Transverse colon (tissue), 4 donors: ENCODE measurements around the gene OFD1. TPM values are rescaled to one million over a fixed set of nuclear protein-coding genes. Genes with fewer than 3 reads are reported as not detected.

ENCODE experiments used
- DNase-seq: peaks from one replicate; pipeline ENCODE4 v3.0.0-alpha.2; 2019
- H3K27ac ChIP-seq, 4 donors: fragments of 200-600 bp; sonication (generic); 2 replicates each; pipeline ENCODE4 v1.5.1; 2016 to 2018; ENCODE audit warnings: inconsistent platforms in 4 of 4
- H3K27me3 ChIP-seq: fragments of 200-600 bp; sonication (generic); 2 replicates; pipeline ENCODE4 v1.5.1; 2017; ENCODE audit warnings: inconsistent platforms
- H3K36me3 ChIP-seq, 4 donors: fragments of 200-600 bp; sonication (generic); 2 replicates each; pipeline ENCODE4 v1.5.1; 2017 to 2019; ENCODE audit warnings: inconsistent platforms in 4 of 4
- H3K4me1 ChIP-seq, 4 donors: fragments of 200-600 bp; sonication (generic); 2 replicates each; pipeline ENCODE4 v1.5.1; 2017 to 2020; ENCODE audit warnings: inconsistent platforms in 4 of 4
- H3K4me3 ChIP-seq, 4 donors: fragments of 200-600 bp; sonication (generic); 1 replicate in 1 of 4; 2 replicates in 3 of 4; pipeline versions ENCODE4 v1.5.1 to v1.6.1; 2017 to 2019; ENCODE audit warnings: inconsistent platforms in 4 of 4
- H3K9me3 ChIP-seq, 2 donors: fragments of 200-600 bp; sonication (generic); 2 replicates each; pipeline ENCODE4 v1.5.1; 2017 to 2019; ENCODE audit warnings: inconsistent platforms in 2 of 2
- EP300 ChIP-seq: sonication (generic); formaldehyde crosslinking; IDR thresholded peaks from one replicate; pipeline ENCODE4 v1.6.1; 2017; ENCODE audit warnings: antibody characterized with exemption, low read depth
- POLR2A ChIP-seq: fragments of 450-650 bp; IDR thresholded peaks from one replicate; pipeline ENCODE4 v1.6.1; 2016; ENCODE audit warnings: antibody characterized with exemption, mild to moderate bottlenecking, moderate library complexity
- POLR2AphosphoS5 ChIP-seq, 3 donors: sonication (generic); formaldehyde crosslinking; IDR thresholded peaks; one replicate each; pipeline ENCODE4 v1.6.1; 2016; ENCODE audit warnings: antibody characterized with exemption in 3 of 3
- WGBS, 2 donors: methylation state at CpG; one replicate each; pipeline ENCODE4 v1.1.5; 2018; ENCODE audit warnings: low coverage in 1 of 2; 5-methylcytosine and 5-hydroxymethylcytosine counted together
- in situ Hi-C, 4 donors: fragments of 200-750 bp; cut with MboI; loops; one replicate each; pipeline versions ENCODE4 v1.15.0 to v1.15.1; 2017; ENCODE audit warnings: low sequenced_read_pairs in 3 of 4, low pct_ligation_motif_present in 1 of 4, low pct_unique_long_range_greater_than_20kb in 1 of 4
- intact Hi-C: fragments of 100-400 bp; cut with DNase I; formaldehyde crosslinking; loops from one replicate; pipeline ENCODE4 v1.15.1; 2023; ENCODE audit warnings: low total_unique reads
- total RNA-seq, 4 donors: library from RNA; depleted of rRNA; stranded (reverse); fragments of >200 nt; gene quantifications; one replicate each; pipeline ENCODE4 v1.1.0, GENCODE V29; 2016
- TF ChIP-seq, protein P1 (sequence below), 5 experiments: fragments of 200-600 bp in 3 of 5; fragments of 450-650 bp in 2 of 5; sonication (generic) in 3 of 5; IDR thresholded peaks; 1 replicate in 2 of 5; 2 replicates in 3 of 5; pipeline ENCODE4 v1.5.1; 2016 to 2017; ENCODE audit warnings: antibody characterized with exemption in 5 of 5, inconsistent platforms in 3 of 5, mild to moderate bottlenecking in 2 of 5, moderate library complexity in 1 of 5

The OFD1 gene
- total RNA-seq, 4 donors from 2014 or later: 27.2 to 184 (median 62.8) TPM

DNA sequence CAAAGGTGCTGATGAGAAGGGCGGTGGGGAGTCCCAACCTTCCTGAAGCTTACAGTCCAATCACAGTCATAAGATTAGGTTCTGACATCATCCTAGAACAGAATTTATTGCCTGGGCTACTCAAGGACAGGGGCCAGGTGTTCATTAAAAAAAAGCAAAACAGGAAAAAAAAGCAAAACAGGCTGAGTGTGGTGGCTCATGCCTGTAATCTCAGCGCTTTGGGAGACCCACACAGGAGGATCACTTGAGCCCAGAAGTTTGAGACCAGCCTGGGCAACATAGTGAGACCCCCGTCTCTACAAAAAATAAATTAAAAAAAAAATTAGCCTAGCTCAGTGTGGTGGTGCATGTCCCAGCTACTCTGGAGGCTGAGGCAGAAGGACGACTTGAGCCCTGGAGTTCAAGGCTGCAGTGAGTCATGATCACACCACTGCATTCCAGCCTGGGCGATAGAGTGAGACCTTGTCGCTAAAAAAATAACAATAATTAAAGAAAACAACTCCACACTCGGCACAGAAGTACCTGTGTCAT lies 42.6 kb upstream of the OFD1 start:
- Histone ChIP-seq H3K9me3 (no peaks in the 10 kb centered on the region), H3K4me3 (no peak overlapping the region), H3K36me3 (no peaks in the 10 kb centered on the region), H3K27ac (peak overlapping the region in 2 of 4 donors; percentile 35 to 37), H3K27me3 (no peaks in the 10 kb centered on the region), H3K4me1 (peaks cover 6 to 58% (median 21%) of the 10 kb centered on the region in 4 donors)
- TF ChIP-seq POLR2A (no peak), EP300 (no peak), POLR2AphosphoS5 (IDR thresholded peaks at IDR 0.05) (no peak)
- TF ChIP-seq, protein P1, sequence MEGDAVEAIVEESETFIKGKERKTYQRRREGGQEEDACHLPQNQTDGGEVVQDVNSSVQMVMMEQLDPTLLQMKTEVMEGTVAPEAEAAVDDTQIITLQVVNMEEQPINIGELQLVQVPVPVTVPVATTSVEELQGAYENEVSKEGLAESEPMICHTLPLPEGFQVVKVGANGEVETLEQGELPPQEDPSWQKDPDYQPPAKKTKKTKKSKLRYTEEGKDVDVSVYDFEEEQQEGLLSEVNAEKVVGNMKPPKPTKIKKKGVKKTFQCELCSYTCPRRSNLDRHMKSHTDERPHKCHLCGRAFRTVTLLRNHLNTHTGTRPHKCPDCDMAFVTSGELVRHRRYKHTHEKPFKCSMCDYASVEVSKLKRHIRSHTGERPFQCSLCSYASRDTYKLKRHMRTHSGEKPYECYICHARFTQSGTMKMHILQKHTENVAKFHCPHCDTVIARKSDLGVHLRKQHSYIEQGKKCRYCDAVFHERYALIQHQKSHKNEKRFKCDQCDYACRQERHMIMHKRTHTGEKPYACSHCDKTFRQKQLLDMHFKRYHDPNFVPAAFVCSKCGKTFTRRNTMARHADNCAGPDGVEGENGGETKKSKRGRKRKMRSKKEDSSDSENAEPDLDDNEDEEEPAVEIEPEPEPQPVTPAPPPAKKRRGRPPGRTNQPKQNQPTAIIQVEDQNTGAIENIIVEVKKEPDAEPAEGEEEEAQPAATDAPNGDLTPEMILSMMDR (IDR thresholded peaks at IDR 0.05): no peak
- DNase-seq: no peak
- 59 to 69% methylated on average over 4 to 7 of the region's 7 CpGs for WGBS, 2 donors
- intact Hi-C loops (no loop called here), in situ Hi-C loops (no loop called here)

DNA sequence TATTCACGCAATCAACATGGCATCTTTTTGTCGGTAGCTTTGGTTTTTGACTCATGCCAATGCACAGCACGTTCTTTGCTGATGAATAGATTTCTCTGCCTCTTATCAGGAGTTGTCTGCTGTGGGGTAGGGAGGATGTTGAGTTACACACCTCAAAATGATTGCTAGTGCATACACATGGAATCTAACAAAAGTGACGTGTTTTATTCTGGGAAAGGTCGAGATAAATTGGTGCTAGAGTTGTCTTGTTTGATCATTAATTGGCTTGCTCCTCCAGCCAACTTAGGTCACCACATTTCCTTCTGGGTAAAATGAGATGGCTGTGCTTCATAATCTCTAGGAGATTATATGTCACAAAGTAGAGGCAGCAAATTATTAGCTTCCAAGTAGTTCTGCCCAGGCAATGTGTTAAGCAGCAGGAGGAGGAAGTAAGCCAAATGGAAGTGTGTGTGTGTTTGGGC lies 41.7 kb upstream of the OFD1 start:
- in situ Hi-C loops: no loop called here
- no peaks in the 10 kb centered on the region for H3K27me3 ChIP-seq
- H3K4me3 ChIP-seq: no peak overlapping the region
- no peaks in the 10 kb centered on the region for H3K36me3 ChIP-seq
- TF ChIP-seq EP300: no peak
- no peak for TF ChIP-seq POLR2AphosphoS5 (IDR thresholded peaks at IDR 0.05)
- TF ChIP-seq, protein P1 (IDR thresholded peaks at IDR 0.05): no peak
- peak overlapping the region; percentile 12 to 37 (median 32) for H3K27ac ChIP-seq
- H3K4me1 ChIP-seq: peaks cover 6 to 62% (median 24%) of the 10 kb centered on the region in 4 donors
- 84% methylated on average over 5 of the region's 5 CpGs; no CpG with 5 or more reads in 1 of the 2 donors for WGBS, 2 donors
- H3K9me3 ChIP-seq: no peaks in the 10 kb centered on the region
- intact Hi-C loops: no loop called here
- DNase-seq: no peak

DNA sequence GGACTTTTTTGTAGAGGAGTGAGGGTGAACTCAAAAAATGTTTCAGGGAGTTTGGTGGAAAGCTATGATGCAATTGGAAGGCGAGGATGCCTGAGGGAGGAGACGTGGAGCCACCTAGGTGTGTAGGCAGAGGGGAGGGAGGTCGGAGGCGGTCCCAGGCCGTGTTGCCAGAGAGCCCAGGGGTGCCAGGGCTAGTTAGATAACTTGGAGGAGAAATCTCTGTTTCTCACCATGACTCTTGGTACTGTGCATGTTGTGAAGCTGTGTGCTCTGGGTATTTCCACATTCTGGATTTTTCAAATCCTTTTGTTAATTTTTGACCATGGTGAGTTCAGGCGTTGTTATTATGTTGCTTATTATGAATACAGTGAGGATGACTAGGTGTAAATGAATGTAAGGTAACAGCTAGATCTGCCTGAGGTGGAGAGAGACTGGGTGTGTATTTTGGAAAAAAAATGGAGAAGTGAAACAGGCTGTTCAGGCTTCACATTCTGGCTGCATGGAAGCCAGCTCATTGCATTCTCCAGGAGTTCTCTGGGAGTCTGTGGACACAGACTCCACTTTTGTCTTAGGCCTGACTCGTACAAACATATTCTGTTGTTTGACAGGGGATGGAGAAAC lies 41.1 kb upstream of the OFD1 start:
- TF ChIP-seq EP300: no peak
- no peak for TF ChIP-seq POLR2A
- no peaks in the 10 kb centered on the region for H3K36me3 ChIP-seq
- H3K4me3 ChIP-seq: no peak overlapping the region
- whole genome bisulfite sequencing, 2 donors: 40 to 59% methylated on average over 1 to 7 of the region's 7 CpGs
- intact Hi-C loops (no loop called here), in situ Hi-C loops (no loop called here)
- no peak for DNase-seq
- H3K27me3 ChIP-seq: no peaks in the 10 kb centered on the region
- H3K9me3 ChIP-seq: no peaks in the 10 kb centered on the region
- peaks cover 6 to 66% (median 26%) of the 10 kb centered on the region in 4 donors for H3K4me1 ChIP-seq
- H3K27ac ChIP-seq: peak overlapping the region; percentile 12 to 37 (median 32)

DNA sequence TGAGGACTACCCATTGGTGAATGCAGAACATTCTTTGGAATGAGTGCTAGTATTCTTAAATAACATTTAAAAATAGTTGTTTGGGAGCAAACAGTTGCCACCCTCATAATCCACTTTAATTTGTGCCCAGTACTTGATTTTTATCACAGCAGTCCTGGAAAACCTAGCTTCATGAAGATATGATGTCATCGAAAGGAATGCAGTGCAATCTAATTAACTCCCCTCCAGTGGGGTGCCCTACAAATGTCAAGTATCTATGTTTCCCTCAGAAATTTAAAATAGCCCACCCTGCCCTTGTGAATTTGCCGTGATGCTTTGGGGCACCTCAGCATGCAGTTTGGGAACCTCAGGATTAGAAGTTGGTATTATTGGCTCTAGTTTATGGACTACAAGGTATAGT lies 40.2 kb upstream of the OFD1 start:
- Histone ChIP-seq H3K27me3 (no peaks in the 10 kb centered on the region), H3K4me1 (peaks cover 6 to 75% (median 31%) of the 10 kb centered on the region in 4 donors), H3K27ac (peak overlapping the region in 1 of 4 donors; percentile 40), H3K4me3 (no peak overlapping the region), H3K9me3 (no peaks in the 10 kb centered on the region), H3K36me3 (no peaks in the 10 kb centered on the region)
- WGBS, 2 donors: 80% methylated on average over 2 of the region's 2 CpGs; no CpG with 5 or more reads in 1 of the 2 donors
- intact Hi-C loops: no loop called here
- TF ChIP-seq POLR2AphosphoS5 (IDR thresholded peaks at IDR 0.05) (no peak), EP300 (no peak), POLR2A (no peak)
- TF ChIP-seq, protein P1 (IDR thresholded peaks at IDR 0.05): no peak
- in situ Hi-C loops: no loop called here
- DNase-seq: no peak
